22Rv1 (cell line): ENCODE measurements around the gene DOP1B.

Experiments
- H3K27ac ChIP-seq: fragments of 450-650 bp; 2 replicates; pipeline ENCODE4 v1.5.1; 2017
- ZFX ChIP-seq: fragments of 450-650 bp; IDR thresholded peaks from 2 replicates; pipeline ENCODE4 v1.6.1; 2017; ENCODE audit warnings: antibody characterized with exemption, borderline replicate concordance
- TF ChIP-seq, protein P1 (sequence below): fragments of 450-650 bp; IDR thresholded peaks from 2 replicates; pipeline ENCODE4 v1.5.1; 2017; ENCODE audit warnings: mild to moderate bottlenecking

DOP1B gene

DNA sequence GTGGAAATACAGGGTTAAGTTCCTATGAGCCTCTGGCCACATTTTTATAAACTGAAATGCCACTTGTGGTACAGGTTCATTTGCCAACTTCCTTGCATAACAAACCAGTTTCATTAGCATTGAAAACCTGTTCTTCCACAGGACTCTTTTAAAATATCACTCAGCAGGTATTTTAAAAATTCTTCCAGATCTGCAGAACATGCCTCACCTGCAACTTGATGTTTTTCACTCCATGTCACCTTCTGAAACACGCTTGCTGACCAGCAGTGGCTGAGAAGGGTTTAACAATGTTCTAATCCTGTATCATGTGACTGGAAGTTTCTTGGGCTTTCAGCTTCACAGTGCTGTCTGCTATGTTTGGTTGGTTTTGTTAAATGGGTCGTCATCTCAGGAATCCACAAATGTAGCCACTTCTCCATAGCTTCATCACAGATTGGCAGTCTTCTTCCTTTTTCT, 39.3 kb upstream of the DOP1B start:
- TF ChIP-seq ZFX: no peak
- TF ChIP-seq, protein P1, sequence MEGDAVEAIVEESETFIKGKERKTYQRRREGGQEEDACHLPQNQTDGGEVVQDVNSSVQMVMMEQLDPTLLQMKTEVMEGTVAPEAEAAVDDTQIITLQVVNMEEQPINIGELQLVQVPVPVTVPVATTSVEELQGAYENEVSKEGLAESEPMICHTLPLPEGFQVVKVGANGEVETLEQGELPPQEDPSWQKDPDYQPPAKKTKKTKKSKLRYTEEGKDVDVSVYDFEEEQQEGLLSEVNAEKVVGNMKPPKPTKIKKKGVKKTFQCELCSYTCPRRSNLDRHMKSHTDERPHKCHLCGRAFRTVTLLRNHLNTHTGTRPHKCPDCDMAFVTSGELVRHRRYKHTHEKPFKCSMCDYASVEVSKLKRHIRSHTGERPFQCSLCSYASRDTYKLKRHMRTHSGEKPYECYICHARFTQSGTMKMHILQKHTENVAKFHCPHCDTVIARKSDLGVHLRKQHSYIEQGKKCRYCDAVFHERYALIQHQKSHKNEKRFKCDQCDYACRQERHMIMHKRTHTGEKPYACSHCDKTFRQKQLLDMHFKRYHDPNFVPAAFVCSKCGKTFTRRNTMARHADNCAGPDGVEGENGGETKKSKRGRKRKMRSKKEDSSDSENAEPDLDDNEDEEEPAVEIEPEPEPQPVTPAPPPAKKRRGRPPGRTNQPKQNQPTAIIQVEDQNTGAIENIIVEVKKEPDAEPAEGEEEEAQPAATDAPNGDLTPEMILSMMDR: no peak
- no peak overlapping the region for H3K27ac ChIP-seq

GRCh38 chr21:36120304-36120888, 36.2 kb upstream of the DOP1B start:
- no peak overlapping the region for H3K27ac ChIP-seq
- TF ChIP-seq, protein P1: no peak
- no peak for TF ChIP-seq ZFX

DNA sequence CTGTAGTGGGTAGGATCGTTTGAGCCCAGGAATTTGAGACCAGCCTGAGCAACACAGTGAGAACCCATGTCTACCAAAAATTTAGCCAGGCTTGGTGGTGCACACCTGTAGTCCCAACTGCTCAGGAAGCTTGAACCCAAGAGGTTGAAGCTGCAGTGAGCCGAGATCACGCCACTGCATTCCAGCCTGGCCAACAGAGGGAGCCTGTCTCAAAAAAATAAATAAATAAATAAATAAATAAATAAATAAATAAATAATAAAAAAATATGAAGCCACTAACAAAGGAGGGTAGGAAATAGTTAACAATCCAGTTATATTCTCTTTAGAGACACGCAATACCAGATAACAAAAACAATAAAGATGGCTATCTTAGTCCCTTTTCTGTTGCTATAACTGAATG, 33.6 kb upstream of the DOP1B start:
- TF ChIP-seq, protein P1: peak; percentile 61
- no peak for TF ChIP-seq ZFX
- H3K27ac ChIP-seq: no peak overlapping the region

GRCh38 chr21:36124395-36124794, 32.2 kb upstream of the DOP1B start:
- no peak overlapping the region for H3K27ac ChIP-seq
- TF ChIP-seq ZFX: no peak
- TF ChIP-seq, protein P1: no peak

- TF ChIP-seq, protein P1: peak; percentile 97
- no peak for TF ChIP-seq ZFX
- no peak overlapping the region for H3K27ac ChIP-seq
These were observed 31.0 kb upstream of the DOP1B start for GRCh38 chr21:36125512-36126207.

GRCh38 chr21:36126208-36126565, 30.4 kb upstream of the DOP1B start:
- H3K27ac ChIP-seq: no peak overlapping the region
- TF ChIP-seq, protein P1: no peak
- no peak for TF ChIP-seq ZFX

DNA sequence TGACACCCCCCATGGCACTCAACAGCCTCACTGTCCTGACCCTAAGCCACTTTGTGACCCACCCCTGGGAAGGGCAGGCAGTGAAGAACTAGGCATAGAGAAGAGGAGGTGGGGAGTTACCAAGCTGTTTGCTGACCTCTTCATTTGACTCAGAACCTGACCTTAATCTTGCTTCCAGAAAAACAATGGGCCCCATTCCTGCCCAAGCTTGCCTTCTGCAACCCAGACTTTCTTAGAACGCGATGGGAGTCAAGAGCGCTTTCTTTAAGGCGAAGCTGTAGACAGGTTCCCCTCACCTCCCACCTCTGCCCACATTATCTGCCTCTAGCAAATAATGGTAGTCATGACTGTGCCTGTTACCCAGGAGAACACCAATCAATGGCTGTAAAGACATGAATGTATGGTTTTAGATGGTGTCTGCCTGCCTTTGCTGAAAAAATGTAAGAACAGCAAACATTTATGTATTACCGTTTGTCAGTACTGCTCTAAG, 30.0 kb upstream of the DOP1B start:
- no peak overlapping the region for H3K27ac ChIP-seq

More for the DNA sequence above, 30.0 kb upstream of the DOP1B start:
- TF ChIP-seq ZFX: no peak
- TF ChIP-seq, protein P1: no peak
